Endodermal cell (in vitro differentiated cells): ENCODE data around the gene MTCL1. TPM values are rescaled to one million over a fixed set of nuclear protein-coding genes. Genes with fewer than 3 reads are reported as not detected.

ENCODE experiments used
- DNase-seq: peaks from one replicate; pipeline ENCODE4 v3.0.0-alpha.2; 2017
- H3K27ac ChIP-seq: 2 replicates; pipeline ENCODE4 v1.5.1; 2013; ENCODE audit warnings: mild to moderate bottlenecking, low read depth, low read length, moderate library complexity
- H3K27me3 ChIP-seq: 2 replicates; pipeline ENCODE4 v1.6.1; 2013; ENCODE audit warnings: mild to moderate bottlenecking, low read length, moderate library complexity; ENCODE audit not compliant: insufficient read depth, control insufficient read depth, poor library complexity, severe bottlenecking
- H3K36me3 ChIP-seq: 2 replicates; pipeline ENCODE4 v1.7.0; 2013; ENCODE audit warnings: mild to moderate bottlenecking, low read length, moderate library complexity; ENCODE audit not compliant: control insufficient read depth, insufficient read depth
- H3K4me1 ChIP-seq: one replicate; pipeline ENCODE4 v1.7.0; 2013; ENCODE audit warnings: low read length; ENCODE audit not compliant: control insufficient read depth, insufficient read depth
- H3K4me3 ChIP-seq: 2 replicates; pipeline ENCODE4 v1.5.1; 2013; ENCODE audit warnings: mild to moderate bottlenecking, low read length, moderate library complexity
- H3K9ac ChIP-seq: 2 replicates; pipeline ENCODE4 v1.6.1; 2013; ENCODE audit warnings: mild to moderate bottlenecking, low read length, moderate library complexity; ENCODE audit not compliant: poor library complexity, severe bottlenecking; ENCODE audit errors: extremely low read depth
- H3K9me3 ChIP-seq: 2 replicates; pipeline ENCODE4 v1.6.1; 2013; ENCODE audit warnings: mild to moderate bottlenecking, low read length, moderate library complexity; ENCODE audit not compliant: control insufficient read depth
- H3K27ac Mint-ChIP-seq: 2 replicates; pipeline ENCODE4 v1.8.0; 2020; ENCODE audit warnings: mixed read lengths
- H3K27me3 Mint-ChIP-seq: 2 replicates; pipeline ENCODE4 v1.8.0; 2021; ENCODE audit warnings: mild to moderate bottlenecking, mixed read lengths; ENCODE audit not compliant: insufficient read depth
- H3K36me3 Mint-ChIP-seq: 2 replicates; pipeline ENCODE4 v1.8.0; 2020; ENCODE audit warnings: low read depth, mixed read lengths
- H3K4me1 Mint-ChIP-seq: 2 replicates; pipeline ENCODE4 v1.8.0; 2020; ENCODE audit warnings: mixed read lengths
- H3K4me3 Mint-ChIP-seq: 2 replicates; pipeline ENCODE4 v1.8.0; 2020; ENCODE audit warnings: mild to moderate bottlenecking, moderate library complexity, mixed read lengths
- H3K9me3 Mint-ChIP-seq: 2 replicates; pipeline ENCODE4 v1.8.0; 2020; ENCODE audit warnings: mild to moderate bottlenecking, mixed read lengths
- WGBS, 2 experiments: methylation state at CpG; one replicate each; pipeline versions ENCODE4 v1.1.5 to v1.1.7; 2013; ENCODE audit warnings: missing lambda C conversion rate in 2 of 2, mixed read lengths in 1 of 2; ENCODE audit not compliant: insufficient coverage in 1 of 2, insufficient read length in 1 of 2; 5-methylcytosine and 5-hydroxymethylcytosine counted together
- total RNA-seq, 2 donors: library from RNA; stranded (reverse); fragmentation: NEBNext Ultra II Directional in 1 of 2; extraction: Animal tissue kit (Norgen Biotek cat#: 25700) in 1 of 2; gene quantifications; 2 replicates in 1 of 2; 3 replicates in 1 of 2; pipeline ENCODE4 v1.2.1, GENCODE V29; 2021
- TF ChIP-seq, protein P1 (sequence below): fragments of 200-600 bp; sonication (generic); conservative IDR thresholded peaks from 2 replicates; pipeline ENCODE4 v1.5.0; 2021; ENCODE audit warnings: antibody characterized with exemption, mild to moderate bottlenecking

MTCL1 gene
- total RNA-seq, 2 donors from 2014 or later: 15.0 to 26.0 TPM

DNA sequence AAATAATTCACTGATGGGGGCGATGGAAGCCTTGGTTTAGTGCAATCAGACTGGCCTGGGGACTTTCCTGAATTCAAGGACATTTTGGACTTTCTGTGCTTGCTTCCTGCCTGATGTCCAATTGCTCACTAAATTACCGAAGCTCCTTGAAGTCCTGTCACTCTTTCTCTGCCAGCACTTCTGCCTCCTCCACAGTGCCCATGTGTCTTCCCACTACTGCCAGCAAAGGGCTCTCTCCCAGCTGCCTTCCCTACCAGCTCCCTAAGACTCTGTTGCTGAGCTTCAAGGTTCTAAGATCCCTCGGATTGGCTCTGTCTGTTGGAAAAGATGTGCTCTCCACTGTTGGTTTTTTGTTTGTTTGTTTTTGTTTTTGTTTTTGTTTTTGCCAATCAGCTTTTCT lies 158.1 kb downstream of the MTCL1 start:
- no peak for DNase-seq
- H3K9me3 ChIP-seq: no peaks in the 10 kb centered on the region
- no peaks in the 10 kb centered on the region for H3K36me3 ChIP-seq
- Mint-ChIP-seq H3K4me3 (no peak overlapping the region), H3K27ac (no peak overlapping the region), H3K27me3 (peaks cover 43% of the 10 kb centered on the region), H3K4me1 (peaks cover 26% of the 10 kb centered on the region), H3K9me3 (no peaks in the 10 kb centered on the region), H3K36me3 (no peaks in the 10 kb centered on the region)
- TF ChIP-seq, protein P1, sequence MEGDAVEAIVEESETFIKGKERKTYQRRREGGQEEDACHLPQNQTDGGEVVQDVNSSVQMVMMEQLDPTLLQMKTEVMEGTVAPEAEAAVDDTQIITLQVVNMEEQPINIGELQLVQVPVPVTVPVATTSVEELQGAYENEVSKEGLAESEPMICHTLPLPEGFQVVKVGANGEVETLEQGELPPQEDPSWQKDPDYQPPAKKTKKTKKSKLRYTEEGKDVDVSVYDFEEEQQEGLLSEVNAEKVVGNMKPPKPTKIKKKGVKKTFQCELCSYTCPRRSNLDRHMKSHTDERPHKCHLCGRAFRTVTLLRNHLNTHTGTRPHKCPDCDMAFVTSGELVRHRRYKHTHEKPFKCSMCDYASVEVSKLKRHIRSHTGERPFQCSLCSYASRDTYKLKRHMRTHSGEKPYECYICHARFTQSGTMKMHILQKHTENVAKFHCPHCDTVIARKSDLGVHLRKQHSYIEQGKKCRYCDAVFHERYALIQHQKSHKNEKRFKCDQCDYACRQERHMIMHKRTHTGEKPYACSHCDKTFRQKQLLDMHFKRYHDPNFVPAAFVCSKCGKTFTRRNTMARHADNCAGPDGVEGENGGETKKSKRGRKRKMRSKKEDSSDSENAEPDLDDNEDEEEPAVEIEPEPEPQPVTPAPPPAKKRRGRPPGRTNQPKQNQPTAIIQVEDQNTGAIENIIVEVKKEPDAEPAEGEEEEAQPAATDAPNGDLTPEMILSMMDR: no peak
- H3K27me3 ChIP-seq: peaks cover 4% of the 10 kb centered on the region
- H3K4me1 ChIP-seq: peaks cover 12% of the 10 kb centered on the region
- H3K9ac ChIP-seq: no peak overlapping the region
- no peak overlapping the region for H3K4me3 ChIP-seq
- H3K27ac ChIP-seq: no peak overlapping the region
- 91 to 96% methylated on average over 2 to 3 of the region's 3 CpGs for WGBS, 2 experiments

DNA sequence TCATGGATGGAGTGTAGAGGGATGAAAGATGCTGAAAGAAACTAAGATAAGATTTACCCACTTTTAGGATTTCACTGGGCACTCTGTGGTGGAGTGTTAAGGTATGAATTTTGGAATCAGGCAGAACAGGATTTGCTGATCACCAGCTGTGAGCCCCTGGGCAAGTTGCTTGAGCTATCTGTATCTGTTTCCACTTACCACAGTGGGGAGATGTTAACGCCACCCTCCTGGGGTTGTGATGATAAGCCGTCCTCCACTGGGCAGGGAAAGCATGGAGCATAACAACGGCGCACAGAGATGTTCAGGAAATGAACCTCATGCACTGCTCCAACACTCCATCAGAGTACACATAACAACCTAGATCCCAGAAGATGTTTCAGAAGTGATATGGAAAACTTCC lies 160.6 kb downstream of the MTCL1 start:
- peaks cover 33% of the 10 kb centered on the region for H3K4me1 Mint-ChIP-seq
- H3K9ac ChIP-seq: no peak overlapping the region
- H3K4me1 ChIP-seq: peaks cover 20% of the 10 kb centered on the region
- no peak for DNase-seq
- H3K27ac Mint-ChIP-seq: no peak overlapping the region
- no peaks in the 10 kb centered on the region for H3K9me3 ChIP-seq
- H3K36me3 Mint-ChIP-seq: no peaks in the 10 kb centered on the region
- no peak overlapping the region for H3K4me3 ChIP-seq
- no peak overlapping the region for H3K27ac ChIP-seq
- no peak overlapping the region for H3K4me3 Mint-ChIP-seq
- no peaks in the 10 kb centered on the region for H3K27me3 ChIP-seq
- no peaks in the 10 kb centered on the region for H3K36me3 ChIP-seq
- 87 to 95% methylated on average over 4 of the region's 4 CpGs for WGBS, 2 experiments
- H3K9me3 Mint-ChIP-seq: no peaks in the 10 kb centered on the region
- H3K27me3 Mint-ChIP-seq: peaks cover 53% of the 10 kb centered on the region
- TF ChIP-seq, protein P1: no peak

DNA sequence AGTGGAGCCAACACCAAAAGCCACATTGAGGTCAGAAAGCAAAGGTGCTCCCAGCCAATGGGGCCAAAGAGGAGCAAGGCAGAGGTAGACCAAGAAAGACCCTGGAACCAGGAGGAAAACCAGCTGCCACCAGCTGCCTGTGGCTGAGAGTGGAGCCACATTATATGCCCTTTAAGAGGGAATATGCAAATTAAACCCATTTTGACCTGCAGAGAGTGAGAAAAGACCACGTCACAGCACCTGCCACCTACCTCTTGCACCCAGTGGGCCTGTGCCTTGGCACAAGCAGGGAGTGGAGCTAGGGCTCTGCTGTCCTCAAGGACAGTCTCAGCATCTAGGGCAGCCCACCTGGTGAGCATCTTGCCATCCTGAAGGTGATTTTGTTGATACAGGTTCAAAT lies 161.3 kb downstream of the MTCL1 start:
- DNase-seq: no peak
- Mint-ChIP-seq H3K27ac (no peak overlapping the region), H3K27me3 (peaks cover 51% of the 10 kb centered on the region), H3K4me1 (peaks cover 33% of the 10 kb centered on the region), H3K9me3 (no peaks in the 10 kb centered on the region), H3K36me3 (no peaks in the 10 kb centered on the region), H3K4me3 (no peak overlapping the region)
- whole genome bisulfite sequencing, 2 experiments: 87 to 91% methylated on average over 1 of the region's 1 CpG
- H3K9ac ChIP-seq: no peak overlapping the region
- H3K36me3 ChIP-seq: no peaks in the 10 kb centered on the region
- TF ChIP-seq, protein P1: no peak
- H3K9me3 ChIP-seq: no peaks in the 10 kb centered on the region
- no peak overlapping the region for H3K4me3 ChIP-seq
- no peak overlapping the region for H3K27ac ChIP-seq
- no peaks in the 10 kb centered on the region for H3K27me3 ChIP-seq
- H3K4me1 ChIP-seq: peaks cover 20% of the 10 kb centered on the region
